HG02623 (cell line): ENCODE measurements around the gene HIVEP2.
A peak's percentile ranks its signal among the peaks of the same experiment; 100 is the strongest.

Experiments used
- ATAC-seq: cut with Tn5 transposase; IDR thresholded peaks from one replicate; pipeline ENCODE4 v1.9.1; 2021; ENCODE audit warnings: moderate library complexity; ENCODE audit not compliant: unreplicated experiment

HIVEP2 gene

GRCh38 chr6:142946181-142946923, 1.4 kb upstream of the HIVEP2 start:
- ATAC-seq: peak; percentile 19

- no peak for ATAC-seq
Observed at GRCh38 chr6:142945446-142946180, 637 bp upstream of the HIVEP2 start.

DNA sequence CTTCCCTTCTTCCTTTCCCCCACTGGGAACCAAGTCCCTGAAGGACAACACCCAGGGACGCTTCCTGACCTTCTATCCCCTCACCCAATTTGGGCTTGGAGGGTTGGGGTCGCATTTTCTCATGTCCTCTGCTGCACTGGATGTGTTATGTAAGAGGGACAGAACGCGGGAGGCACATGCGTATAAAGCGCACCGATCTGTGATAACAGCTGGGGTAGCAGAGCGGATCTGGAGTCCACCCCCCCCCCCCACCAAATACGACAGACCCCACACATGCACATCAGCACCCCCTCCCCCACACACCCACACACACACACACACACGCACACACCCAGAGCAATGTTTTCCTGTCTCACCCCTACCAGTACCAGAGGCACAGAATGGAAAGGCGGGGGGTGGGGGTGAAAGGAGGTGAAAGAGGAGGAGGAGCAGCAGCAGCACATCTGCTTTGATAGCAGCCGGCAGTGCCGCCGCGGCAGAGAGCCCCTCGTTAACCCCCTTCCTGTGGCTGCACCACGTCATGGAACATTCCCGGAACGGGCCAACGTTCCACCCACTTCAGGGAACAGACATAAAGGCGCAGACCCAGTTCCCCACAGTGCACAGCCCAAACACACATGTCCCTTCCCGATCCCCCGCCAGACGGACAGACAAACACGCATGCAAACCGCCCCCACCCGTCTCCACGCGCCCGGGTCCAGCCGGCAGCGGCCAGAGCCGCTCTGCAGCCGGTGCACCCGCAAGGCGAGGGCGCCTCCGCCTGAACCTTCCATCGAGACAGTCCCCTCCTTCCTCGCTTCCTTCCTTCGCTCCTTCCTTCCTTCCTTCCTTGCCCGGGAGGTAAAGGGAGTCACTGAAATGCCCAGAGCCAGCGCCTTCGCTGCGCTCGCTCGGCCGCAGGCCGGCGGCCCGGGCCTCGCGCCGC, 590 bp downstream of the HIVEP2 start:
- no peak for ATAC-seq

- no peak for ATAC-seq
Observed at GRCh38 chr6:142943711-142944123, 1.3 kb downstream of the HIVEP2 start.

DNA sequence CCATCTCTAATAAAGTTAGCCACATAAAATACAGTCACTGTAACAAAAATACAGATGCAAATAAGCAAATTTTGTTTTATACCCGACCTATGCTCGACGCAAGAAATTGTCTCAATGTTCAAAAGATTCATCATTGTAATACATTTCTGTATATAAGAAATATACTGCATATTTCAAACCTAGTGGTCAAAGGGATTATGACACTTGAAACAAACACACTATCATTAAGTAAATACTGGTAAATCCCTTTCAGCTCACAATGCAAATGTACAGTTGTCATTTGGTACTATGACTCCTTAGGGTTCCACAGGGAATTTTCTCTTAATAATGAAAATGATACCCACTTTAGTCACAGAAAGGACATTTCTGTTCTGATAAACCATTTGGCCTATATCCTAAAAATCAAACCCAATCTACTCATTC, 2.2 kb downstream of the HIVEP2 start:
- no peak for ATAC-seq

DNA sequence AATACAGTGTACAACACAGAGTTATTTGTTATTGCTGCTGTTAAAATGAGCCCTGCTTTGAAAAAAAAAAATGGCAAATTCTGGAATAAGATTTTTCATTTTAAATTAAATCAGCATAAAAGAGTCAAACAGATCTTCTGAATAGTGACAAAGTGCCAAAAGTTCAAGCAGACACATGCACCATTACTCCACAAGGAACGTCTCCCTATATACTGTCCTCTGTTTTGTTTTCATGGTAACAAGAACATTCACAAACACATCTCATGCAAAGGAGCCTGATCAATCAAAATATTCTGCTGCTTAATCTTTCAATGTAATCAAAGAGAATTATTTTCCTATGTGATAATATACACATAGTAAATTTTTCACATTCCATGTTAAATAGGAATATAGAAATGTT, 2.7 kb downstream of the HIVEP2 start:
- ATAC-seq: no peak

DNA sequence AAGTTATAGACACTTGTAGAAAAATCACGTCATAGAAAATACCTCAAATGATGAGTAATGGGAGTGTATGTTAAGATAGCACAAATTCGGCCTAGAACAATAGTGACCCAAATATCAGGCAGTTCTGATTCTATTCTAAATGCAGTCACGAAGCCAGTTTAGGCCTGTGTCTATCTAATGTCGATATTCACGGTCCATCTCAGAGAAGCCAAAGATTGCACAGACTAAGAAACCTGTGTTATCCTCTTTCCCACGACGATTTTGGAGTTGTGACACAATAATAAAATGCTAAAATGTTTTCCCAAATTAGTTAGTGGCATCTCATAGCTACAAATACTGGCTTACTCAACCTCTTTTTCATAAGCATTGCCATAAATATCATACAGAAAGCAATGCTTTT, 4.0 kb downstream of the HIVEP2 start:
- ATAC-seq: no peak

GRCh38 chr6:142940487-142940886, 4.5 kb downstream of the HIVEP2 start:
- no peak for ATAC-seq

DNA sequence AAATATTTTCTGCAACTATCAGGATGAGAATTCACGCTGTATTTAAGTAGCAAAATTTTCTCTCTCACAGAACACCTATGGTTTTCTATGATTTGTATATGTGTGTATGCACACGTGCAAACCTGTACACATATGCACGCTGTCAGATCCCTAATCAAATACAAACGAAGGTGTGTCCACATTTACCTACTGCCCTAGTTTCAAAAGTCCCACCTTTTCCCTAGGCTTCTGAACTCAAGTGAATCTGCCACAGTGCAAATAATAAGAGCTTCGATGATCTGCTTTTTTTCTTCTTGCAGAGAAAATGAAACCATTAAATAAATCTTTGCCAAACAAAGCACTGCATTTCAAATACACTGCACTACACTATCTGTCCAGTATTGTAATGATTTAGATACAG, 6.5 kb downstream of the HIVEP2 start:
- ATAC-seq: no peak

- no peak for ATAC-seq
Observed at GRCh38 chr6:142937986-142938385, 7.0 kb downstream of the HIVEP2 start.

DNA sequence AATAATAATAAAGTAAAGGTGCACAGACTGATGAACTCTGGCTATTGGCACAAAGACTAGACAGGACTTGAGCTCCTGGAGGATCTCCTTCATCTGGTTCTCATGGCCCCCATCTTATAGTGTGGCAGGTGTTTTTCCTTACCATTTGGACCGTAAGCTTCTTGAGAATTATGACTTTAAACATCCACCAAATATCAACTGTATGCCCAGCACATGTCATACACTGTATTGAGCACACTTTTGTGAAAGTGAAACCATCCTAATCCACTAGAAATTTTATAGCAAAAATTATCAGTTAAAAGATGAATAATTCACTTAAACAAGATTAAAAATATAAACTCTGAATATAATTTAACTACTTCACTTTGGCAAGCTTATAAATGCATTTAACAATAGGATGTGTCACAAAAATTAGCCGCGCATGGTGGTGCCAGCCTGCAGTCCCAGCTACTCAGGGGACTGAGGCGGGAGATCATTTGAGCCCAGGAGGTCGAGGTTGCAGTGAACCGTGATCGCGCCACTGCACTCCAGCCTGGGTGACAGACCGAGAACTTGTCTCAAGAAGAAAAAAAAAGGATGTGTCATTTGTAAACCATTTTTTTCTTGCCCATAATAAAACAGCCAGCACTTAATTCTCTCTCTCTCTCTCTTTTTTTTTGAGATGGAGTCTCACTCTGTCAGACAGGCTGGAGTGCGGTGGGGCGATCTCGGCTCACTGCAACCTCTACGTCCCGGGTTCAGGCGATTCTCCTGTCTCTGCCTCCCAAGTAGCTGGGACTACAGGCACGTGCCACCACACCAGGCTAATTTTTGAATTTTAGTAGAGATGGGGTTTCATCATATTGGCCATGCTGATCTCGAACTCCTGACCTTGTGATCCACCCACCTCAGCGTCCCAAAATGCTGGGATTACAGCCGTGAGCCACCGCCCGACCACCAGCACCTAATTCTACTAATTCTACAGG, 9.1 kb downstream of the HIVEP2 start:
- peak; percentile 48 for ATAC-seq

GRCh38 chr6:142934599-142934998, 10.4 kb downstream of the HIVEP2 start:
- no peak for ATAC-seq

- no peak for ATAC-seq
Observed at GRCh38 chr6:142934106-142934505, 10.9 kb downstream of the HIVEP2 start.

DNA sequence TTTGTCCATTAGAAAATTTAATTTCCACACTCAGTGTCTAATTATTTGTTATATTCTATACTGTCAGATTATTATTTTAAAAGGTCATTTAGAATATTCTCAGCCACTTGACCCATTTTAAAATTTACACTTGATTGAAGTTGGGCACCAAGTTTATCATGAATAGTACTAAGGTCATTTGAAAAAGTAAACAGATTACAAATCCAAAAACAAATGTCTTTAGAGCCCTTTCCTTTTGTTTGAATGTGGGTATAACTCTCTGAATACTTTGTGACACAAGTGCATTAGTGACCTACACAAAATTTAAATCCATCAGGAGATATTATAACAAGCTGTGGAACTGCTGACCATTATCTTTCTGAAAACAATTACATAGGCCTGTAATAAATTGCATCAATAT, 11.3 kb downstream of the HIVEP2 start:
- no peak for ATAC-seq

GRCh38 chr6:142932889-142933288, 12.1 kb downstream of the HIVEP2 start:
- no peak for ATAC-seq

DNA sequence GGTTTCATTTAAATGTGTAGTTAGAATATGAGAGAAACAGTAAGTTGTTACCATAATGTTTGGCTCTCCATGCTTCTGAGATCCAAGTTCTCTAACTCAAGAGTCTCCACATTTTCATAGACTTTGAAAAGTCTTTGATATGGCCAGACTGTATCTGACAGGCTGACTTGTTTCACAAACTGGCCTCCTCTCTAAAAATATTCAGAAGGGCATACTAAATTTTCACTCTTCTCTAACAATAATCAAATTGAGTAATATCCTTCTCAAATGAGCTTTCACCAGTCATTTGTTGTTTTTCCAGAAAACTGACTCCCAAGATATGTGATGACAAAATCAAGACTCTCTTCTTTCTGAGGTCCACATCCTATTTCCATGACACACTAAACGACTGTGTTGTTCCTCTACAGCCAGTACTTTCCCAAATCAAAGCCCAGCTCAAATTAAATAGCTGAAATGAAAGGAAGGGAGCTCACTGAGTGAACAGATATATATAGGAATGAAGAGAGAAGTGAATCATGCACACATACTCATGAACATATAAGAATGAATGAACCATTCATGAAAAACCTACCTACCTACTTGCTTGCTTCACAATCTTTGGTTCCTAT, 15.1 kb downstream of the HIVEP2 start:
- ATAC-seq: no peak

DNA sequence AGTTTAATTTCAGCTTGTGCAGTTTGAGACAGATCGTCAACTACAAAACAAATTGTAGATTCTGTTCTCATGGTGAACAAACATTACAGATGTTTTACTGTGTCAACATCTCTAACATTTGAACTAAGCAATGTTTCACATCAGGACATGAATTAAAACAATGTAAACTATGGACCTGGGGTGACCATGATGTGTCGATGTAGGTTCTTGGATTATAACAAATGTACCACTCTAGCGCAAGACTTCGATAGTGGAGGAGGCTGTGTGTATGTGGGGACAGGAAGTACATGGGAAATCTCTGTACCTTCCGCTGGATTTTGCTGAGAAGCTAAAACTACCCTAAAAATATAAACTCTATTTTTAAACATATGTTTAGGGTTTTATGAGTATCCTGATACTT, 17.1 kb downstream of the HIVEP2 start:
- no peak for ATAC-seq

DNA sequence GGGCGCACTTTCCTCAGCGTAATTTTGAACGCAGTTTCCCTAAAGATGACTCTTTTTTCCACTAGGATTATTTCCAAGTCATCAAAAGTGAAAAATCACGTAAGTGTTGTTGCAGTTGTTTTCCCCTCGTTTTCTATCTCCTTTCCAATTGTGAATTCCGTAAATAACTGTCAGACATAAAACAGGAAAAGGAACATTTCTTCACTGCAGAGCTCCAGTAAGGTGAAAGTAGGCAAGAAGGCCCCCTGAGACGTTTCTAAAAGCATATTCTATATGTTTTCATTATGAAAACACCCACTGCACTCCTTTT, 17.8 kb downstream of the HIVEP2 start:
- ATAC-seq: no peak

- peak; percentile 91 for ATAC-seq
Observed at GRCh38 chr6:142926494-142927270, 18.3 kb downstream of the HIVEP2 start.
